Cardiac fibroblast (primary cell): ENCODE results near the gene SPCS3.

Experiments
- DNase-seq, 2 donors: peaks; one replicate each; pipeline versions ENCODE4 v3.0.0 to v3.0.0-alpha.2; 2010; ENCODE audit warnings: low read depth in 2 of 2
- H3K4me3 ChIP-seq, 2 donors: replicated peaks in 1 of 2; 1 replicate in 1 of 2; 2 replicates in 1 of 2; pipeline ENCODE4 v1.5.1; 2011; ENCODE audit warnings: low read depth in 2 of 2, low read length in 2 of 2, mild to moderate bottlenecking in 2 of 2, moderate library complexity in 1 of 2
- CTCF ChIP-seq: IDR thresholded peaks from one replicate; pipeline ENCODE4 v1.5.1; 2011; ENCODE audit warnings: low read depth, mild to moderate bottlenecking, low read length, inconsistent platforms

SPCS3 gene

GRCh38 chr4:176380352-176381157 is 60.8 kb downstream of the SPCS3 start:
- DNase-seq: no peak
- no peak overlapping the region for H3K4me3 ChIP-seq
- no peak for TF ChIP-seq CTCF
